T-helper 17 cell (primary cell): ENCODE results near the gene GPC5. TPM values are rescaled to one million over a fixed set of nuclear protein-coding genes. Genes with fewer than 3 reads are reported as not detected.
"Not testable (repeated sequence)": the region's sequence is repeated elsewhere in the genome, so short reads cannot be mapped to it uniquely, and the experiment has no call there.

ENCODE experiments used
- ATAC-seq: fragments of 150-1000 bp; cut with Tn5 transposase; 2 replicates; pipeline ENCODE4 v1.10.0; 2021; ENCODE audit warnings: mild to moderate bottlenecking, moderate library complexity
- DNase-seq, 3 donors: peaks; one replicate each; pipeline versions ENCODE4 v3.0.0 to v3.0.0-alpha.2; 2020 to 2021
- H3K9me3 ChIP-seq: one replicate; pipeline ENCODE4 v1.7.0; 2013; ENCODE audit warnings: low read length, mild to moderate bottlenecking; ENCODE audit not compliant: control insufficient read depth, poor library complexity, severe bottlenecking
- H3K27ac Mint-ChIP-seq: one replicate; pipeline ENCODE4 v1.8.0; 2022; ENCODE audit warnings: mild to moderate bottlenecking, moderate library complexity, mixed read lengths
- H3K27me3 Mint-ChIP-seq: one replicate; pipeline ENCODE4 v1.8.0; 2022; ENCODE audit warnings: mixed read lengths
- H3K36me3 Mint-ChIP-seq: one replicate; pipeline ENCODE4 v1.8.0; 2022; ENCODE audit warnings: low read depth, mixed read lengths
- H3K4me1 Mint-ChIP-seq: one replicate; pipeline ENCODE4 v1.8.0; 2022; ENCODE audit warnings: mild to moderate bottlenecking, mixed read lengths
- H3K4me3 Mint-ChIP-seq: one replicate; pipeline ENCODE4 v1.8.0; 2022; ENCODE audit warnings: mild to moderate bottlenecking, moderate library complexity, mixed read lengths
- total RNA-seq, 4 donors: library from RNA in 2 of 4; stranded (reverse) in 2 of 4; gene quantifications; one replicate each; pipeline ENCODE4 v1.2.3 and lab custom pipeline; 2022 to 2026

Gene GPC5
- total RNA-seq, 2 donors from 2014 or later: 1.1 TPM; not detected in 1

DNA sequence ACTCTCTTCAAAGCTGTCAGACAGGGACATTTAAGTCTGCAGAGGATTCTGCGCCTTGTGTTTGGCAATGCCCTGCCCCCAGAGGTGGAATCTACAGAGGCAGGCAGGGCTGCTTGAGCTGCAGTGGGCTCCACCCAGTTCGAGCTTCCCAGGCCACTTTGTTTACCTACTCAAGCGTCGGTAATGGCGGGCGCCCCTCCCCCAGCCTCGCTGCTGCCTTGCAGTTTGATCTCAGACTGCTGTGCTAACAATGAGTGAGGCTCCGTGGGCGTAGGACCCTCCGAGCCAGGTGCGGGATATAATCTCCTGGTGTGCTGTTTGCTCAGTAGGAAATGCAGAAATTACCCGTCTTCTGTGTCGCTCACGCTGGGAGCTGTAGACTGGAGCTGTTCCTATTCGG, 40.3 kb downstream of the GPC5 start:
- H3K4me3 Mint-ChIP-seq, H3K36me3 Mint-ChIP-seq, H3K27me3 Mint-ChIP-seq, ATAC-seq, H3K9me3 ChIP-seq, H3K27ac Mint-ChIP-seq, DNase-seq, H3K4me1 Mint-ChIP-seq: not testable (repeated sequence)

DNA sequence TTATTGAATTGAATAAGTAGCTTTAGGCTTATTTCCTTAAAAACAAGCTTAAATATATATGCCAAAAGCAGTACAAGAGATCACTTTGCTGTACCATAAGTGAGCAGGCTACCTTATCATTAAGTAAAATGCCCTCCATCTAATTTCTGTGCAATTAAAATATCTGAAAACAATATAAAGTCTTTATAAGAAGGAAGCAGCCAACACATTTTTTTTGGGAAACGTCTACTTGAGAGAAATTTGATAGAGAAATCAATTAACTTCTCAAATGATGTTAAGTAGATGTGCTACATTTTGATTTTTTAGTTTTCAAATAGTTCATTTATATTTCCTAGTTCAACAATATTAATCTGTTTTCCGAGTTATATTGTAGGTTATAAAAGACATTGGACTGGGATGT, 52.5 kb downstream of the GPC5 start:
- no peaks in the 10 kb centered on the region for H3K9me3 ChIP-seq
- Mint-ChIP-seq H3K36me3 (no peaks in the 10 kb centered on the region), H3K27me3 (peaks cover 5% of the 10 kb centered on the region), H3K4me1 (no peaks in the 10 kb centered on the region), H3K4me3 (no peak overlapping the region), H3K27ac (no peak overlapping the region)
- ATAC-seq: no peak
- DNase-seq: no peak

DNA sequence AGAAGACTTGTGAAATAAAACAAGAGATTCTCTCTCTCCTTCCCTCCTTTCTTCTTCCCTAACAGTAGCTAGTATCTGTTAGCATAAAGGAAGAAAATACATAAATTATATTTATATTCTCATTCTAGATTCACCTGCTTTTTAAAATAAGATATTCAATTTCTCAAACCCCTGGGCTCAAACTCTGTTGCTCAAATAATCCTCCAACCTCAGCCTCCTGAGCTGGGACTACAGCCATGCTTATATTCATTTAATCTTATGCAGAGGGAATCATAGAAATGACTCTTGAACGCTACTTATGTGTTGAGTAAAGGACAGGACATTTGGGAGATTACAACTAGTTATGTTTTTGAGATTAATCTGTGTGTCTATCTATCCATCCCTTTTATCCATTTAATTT, 56.2 kb downstream of the GPC5 start:
- ATAC-seq: no peak
- Mint-ChIP-seq H3K27ac (no peak overlapping the region), H3K36me3 (no peaks in the 10 kb centered on the region), H3K4me1 (no peaks in the 10 kb centered on the region), H3K4me3 (no peak overlapping the region), H3K27me3 (peaks cover 16% of the 10 kb centered on the region)
- no peak for DNase-seq
- H3K9me3 ChIP-seq: no peaks in the 10 kb centered on the region

- H3K27ac Mint-ChIP-seq: no peak overlapping the region
- H3K36me3 Mint-ChIP-seq: no peaks in the 10 kb centered on the region
- no peaks in the 10 kb centered on the region for H3K9me3 ChIP-seq
- H3K4me1 Mint-ChIP-seq: no peaks in the 10 kb centered on the region
- H3K27me3 Mint-ChIP-seq: peaks cover 16% of the 10 kb centered on the region
- ATAC-seq (no peak), DNase-seq (no peak)
- H3K4me3 Mint-ChIP-seq: no peak overlapping the region
Observed at GRCh38 chr13:91456837-91457236, 58.4 kb downstream of the GPC5 start.

DNA sequence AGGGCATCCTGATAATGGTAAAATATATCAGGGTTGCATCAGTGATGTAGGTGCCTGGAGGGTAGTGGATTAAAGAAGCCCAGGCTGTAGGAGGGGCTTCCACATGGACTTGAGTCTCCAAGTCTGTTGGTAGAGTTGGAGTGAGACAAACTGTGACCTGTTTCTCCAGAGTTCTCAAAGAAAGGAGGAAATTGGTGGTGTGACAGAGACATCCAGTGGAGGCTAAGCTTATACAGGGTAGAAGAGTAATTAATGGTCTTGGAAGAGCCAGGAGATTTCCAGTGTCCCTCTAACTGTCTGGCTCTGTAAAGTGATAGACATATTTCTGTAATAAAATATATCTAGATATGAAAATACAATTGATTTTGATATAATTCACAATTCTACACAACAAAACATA, 61.1 kb downstream of the GPC5 start:
- Mint-ChIP-seq H3K27me3 (peaks cover 16% of the 10 kb centered on the region), H3K4me1 (no peaks in the 10 kb centered on the region), H3K36me3 (no peaks in the 10 kb centered on the region), H3K27ac (no peak overlapping the region), H3K4me3 (no peak overlapping the region)
- H3K9me3 ChIP-seq: no peaks in the 10 kb centered on the region
- ATAC-seq: no peak
- DNase-seq: no peak

- no peaks in the 10 kb centered on the region for H3K36me3 Mint-ChIP-seq
- no peak overlapping the region for H3K4me3 Mint-ChIP-seq
- H3K4me1 Mint-ChIP-seq: no peaks in the 10 kb centered on the region
- no peak overlapping the region for H3K27ac Mint-ChIP-seq
- DNase-seq (no peak), ATAC-seq (no peak)
- H3K9me3 ChIP-seq: no peaks in the 10 kb centered on the region
- H3K27me3 Mint-ChIP-seq: peaks cover 11% of the 10 kb centered on the region
Observed at GRCh38 chr13:91464336-91464735, 65.9 kb downstream of the GPC5 start.

- no peak overlapping the region for H3K4me3 Mint-ChIP-seq
- no peak for DNase-seq
- no peak overlapping the region for H3K27ac Mint-ChIP-seq
- no peaks in the 10 kb centered on the region for H3K9me3 ChIP-seq
- ATAC-seq: no peak
- peaks cover 21% of the 10 kb centered on the region for H3K27me3 Mint-ChIP-seq
- H3K36me3 Mint-ChIP-seq: no peaks in the 10 kb centered on the region
- no peaks in the 10 kb centered on the region for H3K4me1 Mint-ChIP-seq
Observed at GRCh38 chr13:91467236-91467635, 68.8 kb downstream of the GPC5 start.

- H3K9me3 ChIP-seq: no peaks in the 10 kb centered on the region
- peaks cover 27% of the 10 kb centered on the region for H3K27me3 Mint-ChIP-seq
- H3K4me1 Mint-ChIP-seq: no peaks in the 10 kb centered on the region
- DNase-seq (no peak), ATAC-seq (no peak)
- no peak overlapping the region for H3K27ac Mint-ChIP-seq
- H3K36me3 Mint-ChIP-seq: no peaks in the 10 kb centered on the region
- H3K4me3 Mint-ChIP-seq: no peak overlapping the region
Observed at GRCh38 chr13:91468301-91468700, 69.9 kb downstream of the GPC5 start.

GRCh38 chr13:91470084-91470621, 71.7 kb downstream of the GPC5 start:
- ATAC-seq (no peak), DNase-seq (no peak)
- Mint-ChIP-seq H3K27me3 (peaks cover 28% of the 10 kb centered on the region), H3K27ac (no peak overlapping the region), H3K4me1 (no peaks in the 10 kb centered on the region), H3K4me3 (no peak overlapping the region), H3K36me3 (no peaks in the 10 kb centered on the region)
- no peaks in the 10 kb centered on the region for H3K9me3 ChIP-seq

DNA sequence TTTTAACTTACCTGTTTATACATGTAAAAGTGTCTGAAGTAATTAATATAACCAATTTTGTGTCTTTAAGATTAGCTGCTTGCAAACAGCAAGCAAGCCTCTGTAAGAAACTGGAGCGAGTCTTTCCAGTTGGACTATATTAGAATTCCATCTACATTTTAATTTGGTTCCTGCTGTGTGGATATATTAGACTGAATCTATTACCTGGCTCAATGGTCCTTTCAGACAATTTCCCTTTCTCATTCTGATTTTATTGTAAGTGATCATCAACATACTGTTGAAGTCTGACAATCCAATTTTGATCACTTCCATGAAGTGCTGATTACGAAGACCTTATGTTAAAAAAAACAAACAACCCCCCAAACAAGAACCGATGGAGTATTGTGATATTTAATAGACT, 72.3 kb downstream of the GPC5 start:
- no peaks in the 10 kb centered on the region for H3K9me3 ChIP-seq
- DNase-seq: no peak
- Mint-ChIP-seq H3K4me1 (no peaks in the 10 kb centered on the region), H3K27me3 (peaks cover 33% of the 10 kb centered on the region), H3K4me3 (no peak overlapping the region), H3K36me3 (no peaks in the 10 kb centered on the region), H3K27ac (no peak overlapping the region)
- no peak for ATAC-seq

GRCh38 chr13:91482427-91482826, 84.0 kb downstream of the GPC5 start:
- H3K27me3 Mint-ChIP-seq: no peaks in the 10 kb centered on the region
- DNase-seq: no peak
- H3K9me3 ChIP-seq: no peaks in the 10 kb centered on the region
- no peaks in the 10 kb centered on the region for H3K36me3 Mint-ChIP-seq
- no peak overlapping the region for H3K27ac Mint-ChIP-seq
- no peak for ATAC-seq
- H3K4me3 Mint-ChIP-seq: no peak overlapping the region
- no peaks in the 10 kb centered on the region for H3K4me1 Mint-ChIP-seq

GRCh38 chr13:91491980-91492379, 93.6 kb downstream of the GPC5 start:
- Mint-ChIP-seq H3K27ac (no peak overlapping the region), H3K4me3 (no peak overlapping the region), H3K36me3 (no peaks in the 10 kb centered on the region), H3K4me1 (no peaks in the 10 kb centered on the region), H3K27me3 (no peaks in the 10 kb centered on the region)
- no peak for DNase-seq
- no peak for ATAC-seq
- H3K9me3 ChIP-seq: no peaks in the 10 kb centered on the region

DNA sequence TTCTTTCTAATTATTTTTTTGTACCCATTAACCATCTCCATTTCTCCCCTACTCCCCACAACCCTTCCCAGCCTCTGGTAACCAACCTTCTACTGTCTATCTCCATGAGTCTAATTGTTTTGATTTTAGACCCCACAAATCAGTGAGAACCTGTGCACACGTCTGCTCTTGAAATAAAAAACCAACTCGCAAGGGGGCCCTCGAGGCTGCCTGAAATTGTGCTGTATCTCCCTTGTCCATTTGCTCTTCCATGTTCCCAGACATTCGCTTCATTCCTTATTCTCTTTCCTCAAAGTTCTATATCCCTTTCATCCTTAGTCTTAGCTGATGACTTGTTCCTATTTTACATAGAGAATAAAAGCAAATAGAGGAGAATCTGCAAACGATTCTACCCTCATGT, 95.0 kb downstream of the GPC5 start:
- no peaks in the 10 kb centered on the region for H3K9me3 ChIP-seq
- no peak for ATAC-seq
- Mint-ChIP-seq H3K27me3 (no peaks in the 10 kb centered on the region), H3K27ac (no peak overlapping the region), H3K4me3 (no peak overlapping the region), H3K36me3 (no peaks in the 10 kb centered on the region), H3K4me1 (no peaks in the 10 kb centered on the region)
- DNase-seq: no peak

DNA sequence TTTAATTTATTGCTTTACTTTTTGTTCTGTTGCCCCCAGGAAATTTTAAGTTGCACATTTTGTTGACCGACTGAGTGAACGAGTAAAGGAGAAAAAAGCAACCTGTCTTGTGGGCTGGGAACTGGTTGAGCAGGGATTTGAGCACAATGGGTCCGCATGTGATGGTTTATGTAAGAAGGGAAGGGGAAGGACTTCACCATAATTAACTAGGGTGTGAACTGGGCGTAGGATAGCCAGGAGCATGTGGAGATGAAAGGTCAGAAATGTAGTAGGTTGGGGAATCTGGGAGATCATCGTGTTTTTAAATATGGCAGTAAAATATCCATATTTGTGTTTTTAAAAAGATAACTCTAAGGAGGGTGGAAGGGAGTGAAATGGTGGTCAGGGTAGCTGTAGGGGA, 99.9 kb downstream of the GPC5 start:
- ATAC-seq: no peak
- no peak overlapping the region for H3K27ac Mint-ChIP-seq

More for the DNA sequence above, 99.9 kb downstream of the GPC5 start:
- H3K9me3 ChIP-seq: no peaks in the 10 kb centered on the region
- Mint-ChIP-seq H3K4me3 (no peak overlapping the region), H3K36me3 (no peaks in the 10 kb centered on the region), H3K27me3 (peaks cover 6% of the 10 kb centered on the region), H3K4me1 (no peaks in the 10 kb centered on the region)
- DNase-seq: no peak
